Stomach (tissue), 9 donors: ENCODE data around the gene F7. TPM values are rescaled to one million over a fixed set of nuclear protein-coding genes. Genes with fewer than 3 reads are reported as not detected.
A peak's percentile ranks its signal among the peaks of the same experiment; 100 is the strongest.
"Not testable (repeated sequence)": the region's sequence is repeated elsewhere in the genome, so short reads cannot be mapped to it uniquely, and the experiment has no call there.

Experiments
- DNase-seq, 2 donors: peaks; one replicate each; pipeline versions ENCODE4 v3.0.0 to v3.0.0-alpha.2; 2013 to 2019
- H3K27ac ChIP-seq, 5 donors: fragments of 200-600 bp in 4 of 5; sonication (generic) in 4 of 5; one replicate each; pipeline ENCODE4 v1.5.1; 2013 to 2019; ENCODE audit warnings: mild to moderate bottlenecking in 1 of 5, moderate library complexity in 1 of 5
- H3K27me3 ChIP-seq, 3 donors: fragments of 200-600 bp; sonication (generic); one replicate each; pipeline ENCODE4 v1.5.1; 2017 to 2019; ENCODE audit warnings: mixed run types in 1 of 3
- H3K36me3 ChIP-seq, 4 donors: fragments of 200-600 bp; sonication (generic); 1 replicate in 3 of 4; 2 replicates in 1 of 4; pipeline ENCODE4 v1.5.1; 2016 to 2019
- H3K4me1 ChIP-seq, 4 donors: fragments of 200-600 bp; sonication (generic); one replicate each; pipeline ENCODE4 v1.5.1; 2016 to 2019
- H3K4me3 ChIP-seq, 4 donors: fragments of 200-600 bp; sonication (generic) in 3 of 4; one replicate each; pipeline ENCODE4 v1.5.1; 2016 to 2019; ENCODE audit warnings: mild to moderate bottlenecking in 1 of 4
- H3K9me3 ChIP-seq, 4 donors: fragments of 200-600 bp; sonication (generic); one replicate each; pipeline ENCODE4 v1.5.1; 2016 to 2019
- EP300 ChIP-seq: sonication (generic); formaldehyde crosslinking; IDR thresholded peaks from one replicate; pipeline ENCODE4 v1.6.1; 2017; ENCODE audit warnings: antibody characterized with exemption
- POLR2A ChIP-seq, 4 donors: fragments of 450-650 bp; IDR thresholded peaks; one replicate each; pipeline ENCODE4 v1.6.1; 2016; ENCODE audit warnings: antibody characterized with exemption in 4 of 4, control low read depth in 2 of 4, mild to moderate bottlenecking in 1 of 4, moderate library complexity in 1 of 4
- POLR2AphosphoS5 ChIP-seq, 3 donors: sonication (generic); formaldehyde crosslinking; IDR thresholded peaks; one replicate each; pipeline ENCODE4 v1.6.1; 2016; ENCODE audit warnings: antibody characterized with exemption in 3 of 3
- WGBS, 5 donors: extraction: QIAGEN DNeasy Blood & Tissue Kit in 3 of 5; methylation state at CpG; one replicate each; pipeline versions ENCODE4 v1.1.5 to v1.1.7; 2013 to 2018; 5-methylcytosine and 5-hydroxymethylcytosine counted together
- intact Hi-C: fragments of 100-400 bp; cut with DNase I; formaldehyde crosslinking; loops from one replicate; pipeline ENCODE4 v1.15.1; 2023; ENCODE audit warnings: low total_unique reads
- polyA plus RNA-seq, 3 donors: library from polyadenylated mRNA; stranded (reverse); fragments of 200-250 nt; gene quantifications; one replicate each; pipeline ENCODE4 v1.2.3, GENCODE V29; 2013
- total RNA-seq, 5 donors: library from RNA; depleted of rRNA; stranded (reverse); fragments of >200 nt; gene quantifications; one replicate each; pipeline versions ENCODE4 v1.1.0 to v1.2.3, GENCODE V29; 2014 to 2016
- TF ChIP-seq, protein P1 (sequence below), 7 experiments: fragments of 450-650 bp in 4 of 7; fragments of 200-600 bp in 3 of 7; sonication (generic) in 3 of 7; IDR thresholded peaks; one replicate each; pipeline ENCODE4 v1.5.1; 2016 to 2019; ENCODE audit warnings: antibody characterized with exemption in 7 of 7, control low read depth in 2 of 7, mild to moderate bottlenecking in 1 of 7
- donor health status: healthy with polysubstance abuse.
- donor health status: Bipolar disorder and iron deficiency.
- donor health status: healthy.

Gene F7
- total and polyA plus RNA-seq, 8 donors = 0.10 TPM; not detected in 7

DNA sequence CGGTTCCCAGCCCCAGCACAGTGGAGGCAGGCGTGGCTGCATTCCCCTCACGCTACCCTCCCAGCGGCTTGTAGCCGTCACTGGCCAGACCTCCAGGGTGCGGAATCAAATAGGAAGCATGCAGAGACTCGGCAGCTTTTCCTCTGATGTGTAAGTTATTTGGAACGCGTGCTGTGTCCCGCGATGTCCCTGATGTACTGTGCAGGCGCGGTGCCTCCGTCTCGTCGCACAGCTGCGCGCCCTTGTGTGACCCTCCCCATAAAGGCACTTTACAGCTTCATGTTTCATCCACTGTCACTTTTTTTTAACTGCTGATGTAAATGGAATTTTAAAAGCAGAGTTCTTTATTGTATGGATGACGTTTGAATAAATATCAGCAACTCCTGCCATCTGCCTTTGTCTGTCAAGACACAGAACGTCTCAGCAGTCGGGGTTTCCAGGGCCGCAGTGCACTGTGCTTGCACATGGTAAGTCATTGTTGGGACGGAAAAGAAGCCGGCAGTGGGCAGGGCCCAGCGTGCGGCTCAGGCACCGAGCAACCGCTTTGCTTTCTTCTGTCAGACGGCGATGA, 7.3 kb upstream of the F7 start:
- Histone ChIP-seq H3K9me3 (no peaks in the 10 kb centered on the region), H3K4me3 (no peak overlapping the region), H3K27me3 (peaks cover 0 to 33% (median 0%) of the 10 kb centered on the region in 3 donors), H3K36me3 (peaks cover 0 to 26% (median 16%) of the 10 kb centered on the region in 4 donors), H3K27ac (no peak overlapping the region), H3K4me1 (no peaks in the 10 kb centered on the region)
- peak in 1 of 2 donors; percentile 49 for DNase-seq
- no peak for TF ChIP-seq POLR2AphosphoS5 (IDR thresholded peaks at IDR 0.05)
- TF ChIP-seq EP300 = no peak
- no peak for TF ChIP-seq POLR2A (IDR thresholded peaks at IDR 0.05)
- TF ChIP-seq, protein P1, sequence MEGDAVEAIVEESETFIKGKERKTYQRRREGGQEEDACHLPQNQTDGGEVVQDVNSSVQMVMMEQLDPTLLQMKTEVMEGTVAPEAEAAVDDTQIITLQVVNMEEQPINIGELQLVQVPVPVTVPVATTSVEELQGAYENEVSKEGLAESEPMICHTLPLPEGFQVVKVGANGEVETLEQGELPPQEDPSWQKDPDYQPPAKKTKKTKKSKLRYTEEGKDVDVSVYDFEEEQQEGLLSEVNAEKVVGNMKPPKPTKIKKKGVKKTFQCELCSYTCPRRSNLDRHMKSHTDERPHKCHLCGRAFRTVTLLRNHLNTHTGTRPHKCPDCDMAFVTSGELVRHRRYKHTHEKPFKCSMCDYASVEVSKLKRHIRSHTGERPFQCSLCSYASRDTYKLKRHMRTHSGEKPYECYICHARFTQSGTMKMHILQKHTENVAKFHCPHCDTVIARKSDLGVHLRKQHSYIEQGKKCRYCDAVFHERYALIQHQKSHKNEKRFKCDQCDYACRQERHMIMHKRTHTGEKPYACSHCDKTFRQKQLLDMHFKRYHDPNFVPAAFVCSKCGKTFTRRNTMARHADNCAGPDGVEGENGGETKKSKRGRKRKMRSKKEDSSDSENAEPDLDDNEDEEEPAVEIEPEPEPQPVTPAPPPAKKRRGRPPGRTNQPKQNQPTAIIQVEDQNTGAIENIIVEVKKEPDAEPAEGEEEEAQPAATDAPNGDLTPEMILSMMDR (IDR thresholded peaks at IDR 0.05) = no peak
- WGBS, 5 donors = 72 to 76% (median 74%) methylated on average over 30 of the region's 30 CpGs
- intact Hi-C loops = no loop called here

DNA sequence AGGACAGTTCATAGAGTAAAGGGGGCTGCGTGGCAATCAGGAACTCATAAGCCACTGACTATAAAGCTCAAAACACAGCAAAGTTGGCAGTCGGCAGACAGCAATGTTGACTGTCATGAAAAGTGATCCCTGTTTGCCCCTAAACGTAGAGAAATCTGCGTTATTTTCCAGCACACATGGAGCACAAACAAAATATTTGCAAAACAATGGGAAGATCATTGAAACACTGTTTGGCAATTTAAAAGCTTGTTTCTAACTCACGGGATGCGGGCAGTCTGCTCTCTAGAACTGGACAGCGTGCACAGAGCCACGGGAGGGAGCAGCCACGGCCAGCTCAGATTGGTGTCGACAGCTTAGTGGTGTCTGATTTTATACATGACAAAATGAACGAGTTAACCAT, 6.4 kb upstream of the F7 start:
- Histone ChIP-seq H3K36me3 (peaks cover 0 to 26% (median 16%) of the 10 kb centered on the region in 4 donors), H3K27ac (no peak overlapping the region), H3K4me1 (no peaks in the 10 kb centered on the region), H3K4me3 (no peak overlapping the region), H3K9me3 (no peaks in the 10 kb centered on the region), H3K27me3 (peaks cover 0 to 33% (median 0%) of the 10 kb centered on the region in 3 donors)
- WGBS, 5 donors = 87 to 91% (median 89%) methylated on average over 11 of the region's 11 CpGs
- intact Hi-C loops = no loop called here
- DNase-seq = no peak
- no peak for TF ChIP-seq POLR2A (IDR thresholded peaks at IDR 0.05)
- no peak for TF ChIP-seq POLR2AphosphoS5 (IDR thresholded peaks at IDR 0.05)
- TF ChIP-seq, protein P1 (IDR thresholded peaks at IDR 0.05) = no peak
- no peak for TF ChIP-seq EP300

DNA sequence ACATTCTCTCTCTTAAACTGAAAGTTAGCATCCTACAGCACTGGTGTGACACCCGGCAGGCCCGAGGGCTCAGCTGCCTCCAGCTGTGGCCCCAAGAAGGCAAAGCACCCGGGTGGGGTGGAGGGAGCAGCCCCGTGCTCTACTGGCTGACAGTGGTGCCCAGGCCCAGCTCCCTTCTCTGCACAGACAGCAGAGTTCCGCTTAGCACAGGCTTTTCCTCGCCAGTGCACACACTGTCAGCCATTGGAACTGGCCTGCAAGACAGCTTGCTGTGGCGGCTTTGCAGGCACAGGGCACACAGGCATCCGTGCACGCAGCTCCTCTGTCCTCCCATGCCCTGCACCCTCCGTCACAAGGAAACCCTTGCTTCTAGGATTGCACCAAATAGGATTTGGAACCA, 3.3 kb upstream of the F7 start:
- intact Hi-C loops, DNase-seq, H3K36me3 ChIP-seq, H3K27ac ChIP-seq, H3K4me3 ChIP-seq, H3K9me3 ChIP-seq: not testable (repeated sequence)
- WGBS, 5 donors = 64 to 74% (median 64%) methylated on average over 10 of the region's 10 CpGs
- peaks cover 0 to 11% (median 5%) of the 10 kb centered on the region in 4 donors for H3K4me1 ChIP-seq
- H3K27me3 ChIP-seq = peaks cover 0 to 31% (median 0%) of the 10 kb centered on the region in 3 donors

DNA sequence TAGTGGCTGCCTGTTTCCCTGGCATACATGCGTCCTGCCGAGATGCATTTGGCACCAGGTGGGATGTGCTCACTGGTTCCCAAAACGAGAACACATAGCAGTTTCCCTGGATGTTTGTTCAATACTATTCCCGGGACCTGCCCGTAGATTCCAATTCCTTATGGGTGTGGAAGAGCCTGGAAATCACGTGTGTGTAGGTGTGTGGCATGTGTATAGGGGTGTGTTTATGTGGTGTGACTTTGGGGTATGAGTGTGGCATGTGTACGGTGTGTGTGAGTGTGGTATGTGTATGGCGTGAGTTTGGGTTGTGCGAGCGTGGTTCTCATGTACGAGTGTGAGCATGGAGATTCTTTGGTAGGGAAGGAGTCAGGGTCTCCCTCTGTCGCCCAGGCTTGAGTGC, 2.9 kb upstream of the F7 start:
- H3K36me3 ChIP-seq = peaks cover 0 to 8% (median 4%) of the 10 kb centered on the region in 4 donors
- intact Hi-C loops = no loop called here
- WGBS, 5 donors = 71 to 85% (median 75%) methylated on average over 12 of the region's 12 CpGs
- H3K27me3 ChIP-seq = peaks cover 0 to 31% (median 0%) of the 10 kb centered on the region in 3 donors
- DNase-seq = no peak
- no peak overlapping the region for H3K4me3 ChIP-seq
- TF ChIP-seq POLR2A (IDR thresholded peaks at IDR 0.05) (no peak), POLR2AphosphoS5 (IDR thresholded peaks at IDR 0.05) (no peak), EP300 (no peak)
- TF ChIP-seq, protein P1 (IDR thresholded peaks at IDR 0.05) = no peak
- H3K9me3 ChIP-seq = no peaks in the 10 kb centered on the region
- H3K27ac ChIP-seq = no peak overlapping the region
- H3K4me1 ChIP-seq = peaks cover 0 to 11% (median 5%) of the 10 kb centered on the region in 4 donors

DNA sequence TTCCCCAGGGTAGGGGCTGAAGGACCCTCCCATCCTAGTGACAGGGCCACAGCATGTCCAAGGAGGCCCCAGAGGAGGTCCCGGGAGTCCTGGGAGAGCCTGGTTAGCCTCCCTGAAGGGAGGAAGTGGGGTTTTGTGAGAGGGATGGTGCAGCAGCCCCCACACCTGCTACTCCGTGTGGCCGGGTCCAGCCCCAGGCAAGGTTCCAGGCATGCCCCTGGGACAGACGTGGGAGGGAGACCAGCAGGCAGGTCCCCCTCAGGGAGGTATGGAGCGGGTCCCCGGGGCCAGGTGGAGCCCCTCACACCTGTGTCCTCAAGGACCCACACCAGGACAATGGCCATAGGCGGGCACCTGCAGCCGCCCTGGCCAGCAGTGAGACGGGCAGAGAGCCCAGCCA, 1.9 kb upstream of the F7 start:
- Histone ChIP-seq H3K27me3 (peaks cover 0 to 31% (median 0%) of the 10 kb centered on the region in 3 donors), H3K36me3 (no peaks in the 10 kb centered on the region), H3K4me3 (no peak overlapping the region), H3K4me1 (peaks cover 0 to 11% (median 5%) of the 10 kb centered on the region in 4 donors), H3K27ac (no peak overlapping the region), H3K9me3 (no peaks in the 10 kb centered on the region)
- intact Hi-C loops = no loop called here
- WGBS, 5 donors = 54 to 77% (median 72%) methylated on average over 5 to 9 of the region's 9 CpGs
- DNase-seq = no peak
- no peak for TF ChIP-seq POLR2AphosphoS5 (IDR thresholded peaks at IDR 0.05)
- no peak for TF ChIP-seq EP300
